Fibroblast of lung (primary cell): ENCODE results near the gene IPO11. TPM values are rescaled to one million over a fixed set of nuclear protein-coding genes. Genes with fewer than 3 reads are reported as not detected.

Experiments used
- DNase-seq, 2 donors: peaks; one replicate each; pipeline versions ENCODE4 v3.0.0 to v3.0.0-alpha.2; 2010; ENCODE audit warnings: low read depth in 2 of 2
- H2AFZ ChIP-seq: 2 replicates; pipeline ENCODE4 v1.5.1; 2012; ENCODE audit warnings: low read length, control low read depth, inconsistent platforms
- H3K27ac ChIP-seq: 2 replicates; pipeline ENCODE4 v1.5.1; 2011; ENCODE audit warnings: low read length, control low read depth; ENCODE audit not compliant: insufficient read depth
- H3K27me3 ChIP-seq: 2 replicates; pipeline ENCODE4 v1.5.1; 2011; ENCODE audit warnings: mild to moderate bottlenecking, low read length; ENCODE audit not compliant: control insufficient read depth, insufficient read depth
- H3K36me3 ChIP-seq: 2 replicates; pipeline ENCODE4 v1.5.1; 2011; ENCODE audit warnings: low read length; ENCODE audit not compliant: control insufficient read depth, insufficient read depth
- H3K4me1 ChIP-seq: 2 replicates; pipeline ENCODE4 v1.5.1; 2011; ENCODE audit warnings: low read length; ENCODE audit not compliant: control insufficient read depth, insufficient read depth; ENCODE audit errors: extremely low read depth
- H3K4me2 ChIP-seq: 2 replicates; pipeline ENCODE4 v1.5.1; 2011; ENCODE audit warnings: low read length, control low read depth; ENCODE audit not compliant: insufficient read depth; ENCODE audit errors: extremely low read depth
- H3K4me3 ChIP-seq, 4 experiments: fragments of 200-600 bp in 1 of 4; sonication (generic) in 1 of 4; replicated peaks in 1 of 4; 2 replicates each; pipeline ENCODE4 v1.5.1; 2011 to 2016; ENCODE audit warnings: low read length in 4 of 4, low read depth in 3 of 4, mild to moderate bottlenecking in 3 of 4, control low read depth in 2 of 4, inconsistent platforms in 1 of 4, mixed read lengths in 1 of 4; ENCODE audit not compliant: insufficient read depth in 1 of 4; ENCODE audit errors: control extremely low read depth in 1 of 4
- H3K79me2 ChIP-seq: 2 replicates; pipeline ENCODE4 v1.5.1; 2012; ENCODE audit warnings: mild to moderate bottlenecking, low read length, inconsistent platforms; ENCODE audit not compliant: control insufficient read depth, insufficient read depth
- H3K9ac ChIP-seq: 2 replicates; pipeline ENCODE4 v1.5.1; 2011; ENCODE audit warnings: mild to moderate bottlenecking, low read length, control low read depth; ENCODE audit not compliant: insufficient read depth
- H3K9me3 ChIP-seq: 2 replicates; pipeline ENCODE4 v1.5.1; 2012; ENCODE audit warnings: low read depth, low read length; ENCODE audit not compliant: control insufficient read depth, insufficient read depth
- H4K20me1 ChIP-seq: 2 replicates; pipeline ENCODE4 v1.5.1; 2011; ENCODE audit warnings: low read length; ENCODE audit not compliant: control insufficient read depth, insufficient read depth; ENCODE audit errors: extremely low read depth
- EZH2 ChIP-seq: IDR thresholded peaks from 2 replicates; pipeline ENCODE4 v1.5.1; 2012; ENCODE audit warnings: low read length, control low read depth, mild to moderate bottlenecking; ENCODE audit errors: missing control alignments
- polyA plus RNA-seq, 2 donors: library from polyadenylated mRNA; depleted of rRNA in 1 of 2; stranded (reverse) in 1 of 2; unstranded in 1 of 2; fragments of >200 nt; gene quantifications; 2 replicates each; pipeline ENCODE4 v1.2.1, GENCODE V29; 2011 to 2012; ENCODE audit warnings: missing spikeins in 1 of 2
- total RNA-seq: library from RNA; depleted of rRNA; stranded (reverse); fragments of >200 nt; gene quantifications from 2 replicates; pipeline ENCODE4 v1.2.1, GENCODE V29; 2014
- TF ChIP-seq, protein P1 (sequence below), 2 donors: IDR thresholded peaks in 1 of 2; conservative IDR thresholded peaks in 1 of 2; 1 replicate in 1 of 2; 2 replicates in 1 of 2; pipeline ENCODE4 v1.5.1; 2011 to 2012; ENCODE audit warnings: low read length in 2 of 2, control low read depth in 1 of 2, inconsistent platforms in 1 of 2, low read depth in 1 of 2, mild to moderate bottlenecking in 1 of 2

Gene IPO11
- total and polyA plus RNA-seq, 2 donors (not counting 1 experiment from before 2014, with no cell fraction given) = 19.9 to 28.2 TPM

DNA sequence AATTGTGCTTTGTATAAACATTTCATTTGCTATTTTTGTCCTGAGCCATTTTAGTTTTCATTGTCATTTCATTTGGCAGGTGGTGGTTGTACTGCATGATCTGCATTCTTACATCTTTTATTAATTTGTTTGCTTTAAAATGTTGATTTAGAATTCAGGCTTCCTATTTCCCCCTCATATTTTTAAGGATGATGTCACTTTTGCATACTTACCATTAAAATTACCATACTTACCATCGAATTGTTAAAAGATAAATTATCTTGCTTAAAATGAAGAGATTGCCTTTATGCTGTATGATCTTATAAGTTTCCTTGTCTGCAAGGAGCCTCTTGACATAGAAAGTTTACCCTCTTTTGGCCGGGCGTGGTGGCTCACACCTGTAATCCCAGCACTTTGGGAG, 40.0 kb upstream of the IPO11 start:
- no peak for TF ChIP-seq EZH2
- TF ChIP-seq, protein P1, sequence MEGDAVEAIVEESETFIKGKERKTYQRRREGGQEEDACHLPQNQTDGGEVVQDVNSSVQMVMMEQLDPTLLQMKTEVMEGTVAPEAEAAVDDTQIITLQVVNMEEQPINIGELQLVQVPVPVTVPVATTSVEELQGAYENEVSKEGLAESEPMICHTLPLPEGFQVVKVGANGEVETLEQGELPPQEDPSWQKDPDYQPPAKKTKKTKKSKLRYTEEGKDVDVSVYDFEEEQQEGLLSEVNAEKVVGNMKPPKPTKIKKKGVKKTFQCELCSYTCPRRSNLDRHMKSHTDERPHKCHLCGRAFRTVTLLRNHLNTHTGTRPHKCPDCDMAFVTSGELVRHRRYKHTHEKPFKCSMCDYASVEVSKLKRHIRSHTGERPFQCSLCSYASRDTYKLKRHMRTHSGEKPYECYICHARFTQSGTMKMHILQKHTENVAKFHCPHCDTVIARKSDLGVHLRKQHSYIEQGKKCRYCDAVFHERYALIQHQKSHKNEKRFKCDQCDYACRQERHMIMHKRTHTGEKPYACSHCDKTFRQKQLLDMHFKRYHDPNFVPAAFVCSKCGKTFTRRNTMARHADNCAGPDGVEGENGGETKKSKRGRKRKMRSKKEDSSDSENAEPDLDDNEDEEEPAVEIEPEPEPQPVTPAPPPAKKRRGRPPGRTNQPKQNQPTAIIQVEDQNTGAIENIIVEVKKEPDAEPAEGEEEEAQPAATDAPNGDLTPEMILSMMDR (conservative IDR thresholded peaks at IDR 0.05 in 1 of 2, IDR thresholded peaks at IDR 0.05 in 1 of 2; ENCODE audit: low read depth in 1 of 2, low read length in 2 of 2) = no peak
- Histone ChIP-seq H3K27ac (no peak overlapping the region), H3K4me3 (no peak overlapping the region), H4K20me1 (no peaks in the 10 kb centered on the region), H3K4me2 (no peak overlapping the region), H3K27me3 (no peaks in the 10 kb centered on the region), H3K36me3 (peaks cover 6% of the 10 kb centered on the region), H3K4me1 (no peaks in the 10 kb centered on the region), H2AFZ (no peak overlapping the region), H3K9me3 (no peaks in the 10 kb centered on the region), H3K79me2 (no peaks in the 10 kb centered on the region), H3K9ac (no peak overlapping the region)
- no peak for DNase-seq

DNA sequence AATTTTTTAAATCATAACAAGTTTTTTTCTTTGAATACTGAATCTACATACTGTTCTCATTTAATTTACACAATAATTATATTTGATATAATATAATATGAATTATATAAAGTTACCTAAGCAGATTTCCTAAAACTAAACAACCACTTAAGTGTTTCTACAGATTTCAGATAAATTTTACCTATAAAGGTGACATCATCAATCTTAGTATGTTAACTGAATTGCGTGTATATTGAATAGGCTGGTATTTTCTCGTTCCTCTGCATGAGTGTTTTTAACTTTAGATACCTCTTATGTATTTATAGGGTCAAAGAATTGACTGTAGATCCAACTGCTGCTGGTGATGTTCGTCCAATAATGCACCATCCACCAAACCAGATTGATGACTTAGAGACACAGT, 39.2 kb upstream of the IPO11 start:
- no peak for DNase-seq
- H3K79me2 ChIP-seq = no peaks in the 10 kb centered on the region
- no peaks in the 10 kb centered on the region for H4K20me1 ChIP-seq
- H3K4me2 ChIP-seq = no peak overlapping the region
- H3K9ac ChIP-seq = no peak overlapping the region
- H3K27ac ChIP-seq = no peak overlapping the region
- H3K27me3 ChIP-seq = no peaks in the 10 kb centered on the region
- TF ChIP-seq EZH2 = no peak
- TF ChIP-seq, protein P1 (conservative IDR thresholded peaks at IDR 0.05 in 1 of 2, IDR thresholded peaks at IDR 0.05 in 1 of 2; ENCODE audit: low read depth in 1 of 2, low read length in 2 of 2) = no peak
- H3K4me1 ChIP-seq = no peaks in the 10 kb centered on the region
- H3K36me3 ChIP-seq = peaks cover 6% of the 10 kb centered on the region
- no peak overlapping the region for H3K4me3 ChIP-seq
- no peaks in the 10 kb centered on the region for H3K9me3 ChIP-seq
- H2AFZ ChIP-seq = no peak overlapping the region

DNA sequence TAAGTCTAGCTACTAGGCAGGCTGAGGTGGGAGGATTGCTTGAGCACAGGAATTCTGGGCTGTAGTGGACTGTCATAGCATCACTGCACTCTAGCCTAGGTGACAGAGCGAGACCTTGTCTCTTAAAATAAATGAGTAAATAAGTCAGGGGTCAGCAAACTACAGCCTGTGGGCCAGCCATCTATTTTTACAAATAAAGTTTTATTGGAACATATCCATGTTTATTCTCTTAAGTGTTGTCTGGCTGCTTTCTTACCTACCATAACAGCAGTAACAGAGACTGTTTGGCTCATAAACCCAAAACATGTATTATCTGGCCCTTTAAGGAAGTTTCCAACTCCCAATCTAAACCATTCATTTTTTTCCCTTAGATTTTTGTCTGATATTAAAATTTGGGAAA, 38.5 kb upstream of the IPO11 start:
- H4K20me1 ChIP-seq = no peaks in the 10 kb centered on the region
- H3K4me1 ChIP-seq = no peaks in the 10 kb centered on the region
- no peak overlapping the region for H3K4me3 ChIP-seq
- H3K9me3 ChIP-seq = no peaks in the 10 kb centered on the region
- H3K79me2 ChIP-seq = no peaks in the 10 kb centered on the region
- no peak for DNase-seq
- peaks cover 4% of the 10 kb centered on the region for H3K36me3 ChIP-seq
- H3K4me2 ChIP-seq = no peak overlapping the region
- no peak overlapping the region for H3K9ac ChIP-seq
- H3K27me3 ChIP-seq = no peaks in the 10 kb centered on the region
- TF ChIP-seq, protein P1 (conservative IDR thresholded peaks at IDR 0.05 in 1 of 2, IDR thresholded peaks at IDR 0.05 in 1 of 2; ENCODE audit: low read depth in 1 of 2, low read length in 2 of 2) = no peak
- no peak for TF ChIP-seq EZH2
- no peak overlapping the region for H2AFZ ChIP-seq
- H3K27ac ChIP-seq = no peak overlapping the region
